Measurements from ENCODE around the gene REEP6. TPM values are rescaled to one million over a fixed set of nuclear protein-coding genes. Genes with fewer than 3 reads are reported as not detected.
A peak's percentile ranks its signal among the peaks of the same experiment; 100 is the strongest.

Gene REEP6
- total and polyA plus RNA-seq, 11 donors = 1.9 to 6.0 (median 3.6) TPM

GRCh38 chr19:1455002-1455335 lies 36.0 kb upstream of the REEP6 start:
- H3K27ac ChIP-seq = no peak overlapping the region
- no peak for TF ChIP-seq CTCF (IDR thresholded peaks at IDR 0.05)
- TF ChIP-seq POLR2A (IDR thresholded peaks at IDR 0.05) = no peak
- peaks cover 0 to 50% (median 20%) of the 10 kb centered on the region in 12 donors for H3K4me1 ChIP-seq
- peaks cover 0 to under 1% (median 0%) of the 10 kb centered on the region in 9 donors for H3K36me3 ChIP-seq
- H3K9me3 ChIP-seq = no peaks in the 10 kb centered on the region
- no peak for DNase-seq
- H3K27me3 ChIP-seq = peaks cover 51 to 87% (median 69%) of the 10 kb centered on the region in 9 donors
- WGBS, 4 donors = 5 to 19% (median 10%) methylated on average over 8 to 22 of the region's 22 CpGs
- no peak overlapping the region for H3K4me3 ChIP-seq
- intact Hi-C loops (cut with DNase I) = loop anchor here in 1 of 10 donors (10.0 kb wide), 1 partner anchor 140 kb away; no protein-coding TSS in a partner anchor
- no peak for ATAC-seq

GRCh38 chr19:1455336-1456120 lies 35.5 kb upstream of the REEP6 start:
- Histone ChIP-seq H3K27me3 (peaks cover 46 to 82% (median 63%) of the 10 kb centered on the region in 9 donors), H3K27ac (no peak overlapping the region), H3K4me3 (no peak overlapping the region), H3K4me1 (peaks cover 0 to 46% (median 20%) of the 10 kb centered on the region in 12 donors), H3K9me3 (no peaks in the 10 kb centered on the region), H3K36me3 (peaks cover 0 to 6% (median 0%) of the 10 kb centered on the region in 9 donors)
- DNase-seq = peak in 2 of 5 donors; percentile 29 to 72
- no peak for TF ChIP-seq CTCF (IDR thresholded peaks at IDR 0.05)
- TF ChIP-seq POLR2A (IDR thresholded peaks at IDR 0.05) = no peak
- peak in 3 of 4 donors; percentile 29 to 55 (median 52) for ATAC-seq
- intact Hi-C loops (cut with DNase I) = loop anchor here in 1 of 10 donors (10.0 kb wide), 1 partner anchor 141 kb away; no protein-coding TSS in a partner anchor
- 4 to 9% (median 5%) methylated on average over 31 to 42 of the region's 42 CpGs for WGBS, 4 donors

GRCh38 chr19:1456121-1456900 lies 34.7 kb upstream of the REEP6 start:
- no peak for TF ChIP-seq CTCF (IDR thresholded peaks at IDR 0.05)
- TF ChIP-seq POLR2A (IDR thresholded peaks at IDR 0.05) = no peak
- 22 to 64% (median 36%) methylated on average over 14 to 43 of the region's 43 CpGs for WGBS, 4 donors
- no peaks in the 10 kb centered on the region for H3K9me3 ChIP-seq
- no peak overlapping the region for H3K27ac ChIP-seq
- peaks cover 0 to 13% (median 0%) of the 10 kb centered on the region in 9 donors for H3K36me3 ChIP-seq
- H3K4me3 ChIP-seq = no peak overlapping the region
- DNase-seq (peak in 1 of 5 donors; percentile 53), ATAC-seq (no peak)
- H3K4me1 ChIP-seq = peaks cover 0 to 46% (median 20%) of the 10 kb centered on the region in 12 donors
- intact Hi-C loops (cut with DNase I) = loop anchor here in 1 of 10 donors (10.0 kb wide), 1 partner anchor 142 kb away; no protein-coding TSS in a partner anchor
- H3K27me3 ChIP-seq = peaks cover 38 to 74% (median 55%) of the 10 kb centered on the region in 9 donors
